Panc1 (cell line): Measurements from ENCODE around the gene LINGO4. TPM values are rescaled to one million over a fixed set of nuclear protein-coding genes. Genes with fewer than 3 reads are reported as not detected.

Source experiments
- ATAC-seq: fragments of 200-7000 bp; cut with Tn5 transposase; 2 replicates; pipeline ENCODE4 v1.9.1; 2020; ENCODE audit warnings: mild to moderate bottlenecking, moderate library complexity
- BruUV-seq: library from RNA; stranded (reverse); fragments of 400-500 nt; replicated peaks from 2 replicates; lab custom pipeline; 2021; lab: Mats Ljungman, UMichigan
- CTCF ChIA-PET: fragments of 300-600 bp; sonication (Branson Sonifier 250); formaldehyde crosslinking; loops from one replicate; lab custom pipeline; 2022; ENCODE audit warnings: antibody characterized with exemption; lab: Charles Lee
- POLR2A ChIA-PET: fragments of 300-600 bp; sonication (Branson Sonifier 250); formaldehyde crosslinking; loops from one replicate; lab custom pipeline; 2022; ENCODE audit warnings: antibody characterized with exemption; lab: Charles Lee
- DNase-seq: peaks from one replicate; pipeline ENCODE4 v3.0.0-alpha.2; 2010; ENCODE audit warnings: low read depth, low spot score
- H3K27ac ChIP-seq: 2 replicates; pipeline ENCODE4 v1.5.1; 2011; ENCODE audit warnings: mild to moderate bottlenecking, low read length, inconsistent platforms
- H3K27me3 ChIP-seq: fragments of 200-500 bp; sonication (Bioruptor generic); 2 replicates; pipeline ENCODE4 v1.6.0; 2014; ENCODE audit warnings: low read length, inconsistent platforms; ENCODE audit not compliant: control insufficient read depth, insufficient read depth
- H3K36me3 ChIP-seq: fragments of 200-500 bp; sonication (Bioruptor generic); 2 replicates; pipeline ENCODE4 v1.5.1; 2014; ENCODE audit warnings: inconsistent platforms, mild to moderate bottlenecking, low read length, moderate library complexity; ENCODE audit not compliant: control insufficient read depth, insufficient read depth
- H3K4me1 ChIP-seq: 2 replicates; pipeline ENCODE4 v1.5.1; 2011; ENCODE audit warnings: inconsistent platforms, mild to moderate bottlenecking, low read length, moderate library complexity; ENCODE audit not compliant: control insufficient read depth, insufficient read depth
- H3K4me3 ChIP-seq, 2 experiments: 2 replicates each; pipeline ENCODE4 v1.5.1; 2011 to 2012; ENCODE audit warnings: low read depth in 2 of 2, low read length in 2 of 2, mild to moderate bottlenecking in 2 of 2, inconsistent platforms in 1 of 2, moderate library complexity in 1 of 2
- H3K9me3 ChIP-seq: fragments of 200-500 bp; sonication (Bioruptor generic); 2 replicates; pipeline ENCODE4 v1.5.1; 2014; ENCODE audit warnings: low read depth, mild to moderate bottlenecking, inconsistent platforms, low read length, moderate library complexity; ENCODE audit not compliant: control insufficient read depth, insufficient read depth
- CTCF ChIP-seq: fragments of 450-650 bp; IDR thresholded peaks from 2 replicates; pipeline ENCODE4 v1.5.1; 2017; ENCODE audit warnings: mild to moderate bottlenecking
- POLR2AphosphoS5 ChIP-seq: IDR thresholded peaks from 2 replicates; pipeline ENCODE4 v1.6.1; 2012; ENCODE audit warnings: mild to moderate bottlenecking, low read depth, low read length, moderate library complexity
- REST ChIP-seq, 2 experiments: IDR thresholded peaks; 2 replicates each; pipeline ENCODE4 v1.6.1; 2011 to 2012; ENCODE audit warnings: low read depth in 2 of 2, control low read depth in 1 of 2, low read length in 1 of 2, mild to moderate bottlenecking in 1 of 2, moderate library complexity in 1 of 2; ENCODE audit not compliant: insufficient read depth in 1 of 2
- SIN3A ChIP-seq: IDR thresholded peaks from 2 replicates; pipeline ENCODE4 v1.6.1; 2012; ENCODE audit warnings: low read depth, mild to moderate bottlenecking, low read length, moderate library complexity, borderline replicate concordance; ENCODE audit not compliant: insufficient read depth
- TCF7L2 ChIP-seq: IDR thresholded peaks from 2 replicates; pipeline ENCODE4 v1.6.1; 2011; ENCODE audit warnings: mild to moderate bottlenecking, low read depth, low read length, inconsistent platforms
- in situ Hi-C: cut with HindIII; loops from 2 replicates; pipeline ENCODE4 v1.10.0; 2016; ENCODE audit warnings: low sequenced_read_pairs, low pct_unique_long_range_greater_than_20kb
- intact Hi-C: fragments of 100-400 bp; cut with micrococcal nuclease; formaldehyde crosslinking; loops from one replicate; pipeline ENCODE4 v1.10.0; 2022; ENCODE audit not compliant: unreplicated experiment
- total RNA-seq: library from RNA; stranded (reverse); gene quantifications from one replicate; pipeline ENCODE4 v1.2.1, GENCODE V29; 2021; ENCODE audit not compliant: unreplicated experiment

Gene LINGO4
- total RNA-seq, 1 experiment from 2014 or later, result not detected

GRCh38 chr1:151831605-151832004, 26.4 kb upstream of the LINGO4 start, which contains the start of gene RORC:
Gene RORC, minus strand, starts transcription at chr1:151831802. Its CDS starts 38 bp downstream, at chr1:151831764.
- Histone ChIP-seq H3K4me1 (peaks cover 7% of the 10 kb centered on the region; the same call in 1 of the 2 replicates), H3K4me3 (no peak within 1 kb of the TSS), H3K36me3 (no peaks in the 10 kb centered on the region), H3K27ac (no peak within 1 kb of the TSS), H3K9me3 (no peaks in the 10 kb centered on the region), H3K27me3 (no peaks in the 10 kb centered on the region)
- TF ChIP-seq SIN3A, result no peak
- TF ChIP-seq CTCF, result no peak
- no peak for TF ChIP-seq TCF7L2
- TF ChIP-seq POLR2AphosphoS5, result no peak
- no peak for TF ChIP-seq REST (IDR thresholded peaks at IDR 0.05; ENCODE audit: insufficient read depth in 1 of 2, low read depth in 2 of 2, low read length in 1 of 2)
- ChIA-PET CTCF (no interaction called here), POLR2A (no interaction called here)
- ATAC-seq (no peak), DNase-seq (no peak)
- in situ Hi-C loops (no loop called here), intact Hi-C loops (loop anchor here (10.0 kb wide), 3 partner anchors 137 to 387 kb away; no protein-coding TSS in a partner anchor)
- BruUV-seq, result no TSS peak

- POLR2A ChIA-PET, result no interaction called here
- BruUV-seq, result no TSS peak
- Histone ChIP-seq H3K4me3 (no peak overlapping the region), H3K27ac (no peak overlapping the region), H3K9me3 (no peaks in the 10 kb centered on the region), H3K27me3 (no peaks in the 10 kb centered on the region), H3K4me1 (peaks cover 10% of the 10 kb centered on the region; the same call in 1 of the 2 replicates), H3K36me3 (no peaks in the 10 kb centered on the region)
- TF ChIP-seq SIN3A (no peak), REST (IDR thresholded peaks at IDR 0.05; ENCODE audit: insufficient read depth in 1 of 2, low read depth in 2 of 2, low read length in 1 of 2) (no peak), POLR2AphosphoS5 (no peak), CTCF (no peak), TCF7L2 (no peak)
- intact Hi-C loops, result loop anchor here (10.0 kb wide), 3 partner anchors 136 to 386 kb away; no protein-coding TSS in a partner anchor
- in situ Hi-C loops, result no loop called here
- CTCF ChIA-PET, result interaction anchor here (0.7 kb wide), 1 partner anchor 194 kb away, joined by 6 read pairs; no protein-coding TSS in a partner anchor
- no peak for ATAC-seq
- no peak for DNase-seq
These were observed 26.0 kb upstream of the LINGO4 start for GRCh38 chr1:151831256-151831591.
